Left kidney (tissue), 2 donors: ENCODE measurements around the gene PRKRA. TPM values are rescaled to one million over a fixed set of nuclear protein-coding genes. Genes with fewer than 3 reads are reported as not detected.
"Not testable (repeated sequence)": the region's sequence is repeated elsewhere in the genome, so short reads cannot be mapped to it uniquely, and the experiment has no call there.

Experiments used
- DNase-seq: peaks from one replicate; pipeline ENCODE4 v3.0.0-alpha.2; 2013
- polyA plus RNA-seq: library from polyadenylated mRNA; unstranded; fragments of 120-200 nt; gene quantifications from one replicate; pipeline ENCODE4 v1.2.1, GENCODE V29; 2013; ENCODE audit not compliant: insufficient read length

PRKRA gene
- polyA plus RNA-seq, 1 donor, result 91.7 TPM

- DNase-seq, result peak; percentile 94
Measured at GRCh38 chr2:178414266-178415247, 36.4 kb downstream of the PRKRA start.

DNA sequence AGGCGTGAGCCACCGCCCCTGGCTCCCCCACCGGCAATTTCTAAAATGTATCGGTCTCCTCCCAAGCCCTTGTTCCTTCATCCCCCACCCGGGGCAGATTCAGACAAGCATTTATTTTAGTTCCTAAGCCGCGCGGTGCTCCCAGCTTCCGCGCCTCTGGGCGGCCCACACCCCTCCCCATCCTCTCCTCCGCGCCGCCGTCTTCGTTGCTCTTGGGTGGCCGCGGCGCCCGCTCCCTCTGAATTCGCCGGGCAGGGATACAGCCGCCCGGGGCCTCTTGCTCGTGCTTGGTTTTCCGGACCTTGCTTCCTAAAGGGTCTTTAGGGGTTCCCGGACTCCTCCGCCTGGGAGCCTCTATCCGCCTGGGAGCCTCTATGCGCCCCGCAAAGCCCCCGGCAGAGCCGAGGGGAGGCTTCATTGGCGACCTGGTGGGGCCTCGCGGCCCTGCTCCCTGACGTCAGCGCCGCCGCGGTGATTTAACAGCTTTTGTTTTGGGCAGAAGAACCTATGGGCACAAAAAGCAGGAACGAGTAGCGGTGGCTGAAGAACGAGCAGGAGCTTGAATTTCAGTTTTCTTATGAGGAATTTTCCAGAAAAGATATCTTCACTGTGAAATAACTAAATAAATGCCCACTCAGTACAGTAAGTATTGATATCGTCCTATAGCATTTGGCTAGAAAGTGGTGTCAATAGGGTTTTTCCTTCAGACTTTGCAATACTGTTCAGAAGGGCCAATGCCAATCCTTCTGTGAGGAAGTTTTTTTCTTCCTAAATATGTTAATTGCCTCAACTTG is 37.3 kb downstream of the PRKRA start:
- DNase-seq, result peak; percentile 79

DNA sequence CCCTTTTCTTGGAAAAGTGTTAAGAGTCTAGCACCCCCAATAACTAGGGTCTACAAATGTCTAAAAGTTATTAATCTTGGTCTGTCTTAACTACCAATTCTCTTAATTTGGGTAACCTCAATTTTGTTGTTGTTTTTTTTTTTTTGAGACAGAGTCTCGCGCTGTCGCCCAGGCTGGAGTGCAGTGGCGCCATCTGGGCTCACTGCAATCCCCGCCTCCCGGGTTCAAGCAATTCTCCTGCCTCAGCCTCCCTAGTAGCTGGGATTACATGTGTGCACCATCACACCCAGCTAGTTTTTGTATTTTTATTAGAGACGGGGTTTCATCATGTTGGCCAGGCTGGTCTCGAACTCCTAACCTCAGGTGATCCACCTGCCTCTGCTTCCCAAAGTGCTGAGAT is 38.5 kb downstream of the PRKRA start:
- DNase-seq, result not testable (repeated sequence)

DNA sequence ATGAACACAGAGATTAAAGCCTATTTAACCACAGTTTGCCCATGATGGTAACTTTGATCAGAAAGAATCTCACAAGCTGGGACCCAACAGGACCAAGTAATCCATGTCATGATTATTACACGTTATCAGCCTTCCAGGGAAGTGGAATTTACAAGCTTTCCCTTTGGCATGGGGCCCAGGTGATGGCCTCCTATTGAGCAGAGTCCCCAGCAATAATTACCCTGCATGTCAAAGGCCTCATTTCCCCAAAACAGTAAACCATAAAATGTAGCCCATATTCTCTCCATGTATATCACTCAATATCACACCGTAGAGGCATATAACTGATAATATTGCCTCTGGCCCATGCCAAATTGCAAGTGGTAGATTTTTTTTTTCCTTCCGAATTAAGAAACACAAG is 38.9 kb downstream of the PRKRA start:
- DNase-seq, result no peak

DNA sequence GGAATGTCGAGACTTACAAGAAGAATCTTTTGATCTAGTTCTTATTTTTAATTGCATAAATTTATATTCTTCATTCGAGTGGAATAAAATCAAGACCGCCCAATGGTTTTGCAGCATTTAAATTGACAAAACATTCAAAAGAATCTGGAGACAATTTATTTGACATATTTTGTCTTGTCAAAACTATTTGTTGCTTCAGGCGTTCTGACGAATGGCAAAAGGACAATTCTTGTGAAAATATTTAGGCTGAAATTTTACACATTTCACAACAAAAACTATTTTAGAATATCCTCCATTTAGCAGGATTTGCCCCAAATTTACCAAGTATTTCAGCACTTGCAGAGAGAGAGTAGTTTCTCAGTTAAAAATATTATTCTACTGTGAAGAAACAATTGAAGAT is 41.7 kb downstream of the PRKRA start:
- no peak for DNase-seq

DNA sequence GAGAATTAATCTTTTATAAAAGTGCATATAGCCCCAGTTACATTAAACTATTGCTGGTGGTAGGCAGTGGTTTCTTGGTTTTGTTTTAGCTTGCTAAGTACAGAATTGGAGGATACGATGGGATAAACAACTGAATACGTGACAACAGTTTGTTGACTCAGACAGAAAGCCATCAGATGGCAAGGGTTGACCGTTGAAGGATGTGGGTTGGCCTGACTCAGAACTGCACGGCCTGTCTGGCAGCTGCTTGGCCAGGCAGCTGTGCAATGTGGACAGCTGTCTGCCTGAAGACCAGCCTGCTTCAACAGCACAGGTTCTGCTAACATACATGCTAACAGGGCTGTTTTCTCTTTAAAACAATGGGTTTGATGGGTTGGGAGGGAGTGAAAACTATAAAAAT is 46.6 kb downstream of the PRKRA start:
- DNase-seq, result no peak

DNA sequence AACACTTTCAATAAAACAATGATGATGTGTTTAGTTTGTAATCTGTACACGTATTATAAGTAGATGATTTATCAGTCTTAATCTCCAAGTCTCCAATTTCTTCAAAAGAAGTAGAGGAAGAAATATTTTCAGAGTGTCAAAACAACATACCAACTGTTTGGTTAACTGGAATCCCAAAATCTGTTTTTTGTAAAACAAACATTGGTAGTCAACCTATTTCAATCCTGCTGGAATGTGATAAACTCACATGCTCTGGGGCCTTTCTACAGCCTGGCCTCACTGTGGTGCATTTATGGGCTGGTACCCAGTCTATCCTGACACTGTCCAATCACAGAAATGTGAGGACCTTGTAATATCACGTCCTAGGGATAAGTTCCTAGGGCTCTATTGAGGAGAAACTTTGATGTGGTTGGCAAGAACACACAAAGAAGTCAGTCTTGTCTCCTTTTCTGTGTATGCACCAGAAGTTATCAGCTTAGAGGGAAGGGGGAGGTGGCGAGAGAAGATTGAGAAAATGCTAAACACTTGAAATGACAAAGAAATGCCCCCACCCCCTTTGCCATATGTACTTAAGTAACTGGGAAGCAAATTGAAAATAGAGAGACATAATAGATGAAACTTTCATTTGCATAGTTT is 47.2 kb downstream of the PRKRA start:
- DNase-seq, result no peak

DNA sequence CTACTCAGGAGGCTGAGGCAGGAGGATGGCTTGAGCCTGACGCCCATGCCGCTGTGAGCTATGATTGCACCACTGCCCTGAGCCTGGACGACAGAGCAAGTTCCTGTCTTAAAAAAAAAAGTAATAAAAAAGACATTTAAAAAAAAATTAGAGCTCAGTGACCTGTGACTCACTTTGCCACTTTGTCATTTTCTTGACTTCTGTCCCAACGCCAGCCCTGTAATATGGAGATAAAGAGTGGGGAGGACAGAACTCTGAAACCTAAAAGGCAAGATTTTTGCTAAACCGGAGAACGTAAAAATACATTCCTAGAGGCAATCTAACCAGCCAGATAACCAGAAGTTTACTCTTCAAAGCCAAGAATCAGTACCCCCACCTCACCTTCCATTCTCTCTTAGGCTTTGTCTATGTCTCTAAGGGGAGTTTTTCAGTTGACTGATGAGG is 49.0 kb downstream of the PRKRA start:
- no peak for DNase-seq

- peak; percentile 61 for DNase-seq
Measured at GRCh38 chr2:178397002-178397605, 53.9 kb downstream of the PRKRA start.

- DNase-seq, result no peak
Measured at GRCh38 chr2:178395941-178396570, 54.9 kb downstream of the PRKRA start.

DNA sequence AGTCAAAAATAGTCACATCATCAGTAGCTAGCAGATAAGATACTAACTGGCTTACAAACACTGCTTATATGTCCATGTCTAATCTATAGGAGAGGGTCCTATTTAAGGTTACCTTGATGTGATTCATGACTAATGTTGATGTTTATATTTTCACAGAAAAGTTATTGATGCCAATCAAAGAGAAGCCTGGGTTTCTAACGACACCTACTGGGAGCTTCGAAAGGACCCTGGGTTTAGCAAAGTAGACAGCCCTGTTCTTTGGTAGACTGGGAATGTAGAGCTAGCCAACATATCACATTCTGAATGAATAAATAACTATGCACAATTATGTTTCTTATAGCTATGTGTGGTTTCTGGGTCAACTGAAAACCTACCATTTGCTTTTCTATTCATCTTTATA is 55.7 kb downstream of the PRKRA start:
- DNase-seq, result no peak

- no peak for DNase-seq
Measured at GRCh38 chr2:178394859-178395258, 56.1 kb downstream of the PRKRA start.

DNA sequence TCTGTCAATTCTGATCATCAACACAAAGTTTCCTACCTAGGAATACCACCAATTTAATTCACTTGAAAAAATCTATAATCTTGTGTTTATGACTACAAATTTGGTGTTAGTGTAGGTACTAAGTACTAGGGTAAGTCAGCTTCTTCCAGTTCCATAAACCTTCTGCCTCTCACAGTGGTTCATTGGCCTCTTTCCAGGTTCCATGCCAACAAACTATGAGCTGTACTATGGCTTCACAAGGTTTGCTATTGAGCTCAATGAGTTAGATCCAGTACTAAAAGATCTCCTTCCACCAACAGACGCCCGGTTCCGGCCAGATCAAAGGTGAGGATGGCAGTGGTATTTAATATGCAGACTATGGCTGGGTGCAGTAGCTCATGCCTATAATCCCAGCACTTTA is 58.8 kb downstream of the PRKRA start:
- no peak for DNase-seq

- DNase-seq, result no peak
Measured at GRCh38 chr2:178391701-178392100, 59.3 kb downstream of the PRKRA start.

GRCh38 chr2:178388287-178388686 is 62.7 kb downstream of the PRKRA start:
- DNase-seq, result no peak

DNA sequence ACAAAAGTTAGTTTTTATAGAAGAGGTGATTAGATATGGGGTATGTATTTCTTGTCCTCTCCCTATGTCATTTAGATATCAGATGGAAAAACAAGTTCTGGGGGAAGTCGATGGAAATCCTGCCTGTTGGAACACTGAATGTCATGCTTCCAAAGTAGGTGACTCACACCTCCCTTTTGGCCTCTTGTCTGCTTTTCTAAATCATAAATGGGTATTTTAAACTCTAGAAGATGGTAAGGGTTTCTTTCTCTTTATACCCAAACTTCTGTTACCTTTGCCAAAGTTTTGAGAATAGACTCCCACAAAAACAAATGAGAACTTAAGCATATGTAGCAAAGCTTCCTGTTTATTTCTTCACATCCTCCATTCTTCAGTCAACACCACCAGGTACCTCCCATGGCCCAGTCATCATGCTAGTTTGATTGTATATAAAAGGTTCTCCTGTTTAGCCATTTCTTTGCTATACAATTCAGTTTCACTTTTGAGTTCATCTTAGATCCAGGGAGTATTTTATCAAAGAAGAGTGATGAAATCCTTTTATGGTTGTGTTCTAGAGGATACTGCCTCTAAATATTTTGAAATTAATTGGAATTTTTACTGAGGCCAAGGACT is 63.9 kb downstream of the PRKRA start:
- no peak for DNase-seq

GRCh38 chr2:178385595-178386148 is 65.3 kb downstream of the PRKRA start:
- DNase-seq, result no peak

DNA sequence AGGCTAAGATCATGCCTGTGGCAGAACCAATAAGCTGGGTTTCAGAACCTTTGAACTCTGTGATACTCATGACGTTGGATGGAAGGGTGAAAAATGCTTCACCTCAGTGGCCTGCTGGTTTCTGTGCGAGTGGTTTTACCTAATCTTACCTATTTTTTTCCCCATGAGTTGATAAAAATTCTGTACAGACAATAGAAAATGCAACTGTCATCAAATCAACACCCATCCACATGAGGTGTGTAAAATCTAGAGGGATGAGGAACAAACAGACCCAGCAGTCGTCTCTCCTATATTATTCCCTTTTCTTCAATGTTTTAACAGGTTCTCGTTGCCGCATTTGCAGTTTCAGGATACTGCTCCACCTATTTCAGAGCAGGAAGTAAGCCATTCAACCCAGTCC is 67.3 kb downstream of the PRKRA start:
- DNase-seq, result no peak
